HG03571 (cell line): Measurements from ENCODE around the gene GRB10.

Source experiments
- ATAC-seq: cut with Tn5 transposase; IDR thresholded peaks from one replicate; pipeline ENCODE4 v1.9.1; 2021; ENCODE audit not compliant: unreplicated experiment

Gene GRB10

GRCh38 chr7:50658696-50659095 lies 124.0 kb downstream of the GRB10 start:
- ATAC-seq: no peak

DNA sequence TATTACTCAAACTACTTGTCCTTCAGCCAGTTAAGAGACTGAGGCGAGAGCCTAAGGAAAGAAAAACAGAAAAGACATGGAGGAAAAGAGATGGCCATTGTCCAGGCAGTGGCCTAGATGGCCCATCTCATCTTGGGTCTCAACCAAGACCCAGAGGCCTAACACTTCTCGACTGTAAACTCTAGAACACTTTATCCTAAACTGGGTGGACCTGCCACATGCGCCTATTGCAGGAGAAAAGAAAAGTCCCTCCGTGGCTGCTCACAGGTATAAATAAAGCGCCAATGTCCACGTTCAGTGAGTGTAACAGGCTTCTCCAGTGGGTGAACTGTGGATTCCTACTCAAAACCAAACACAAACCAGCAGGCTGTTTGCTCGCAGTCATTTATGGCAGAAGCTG lies 124.8 kb downstream of the GRB10 start:
- ATAC-seq: no peak

- ATAC-seq: no peak
Measured at GRCh38 chr7:50657341-50657873, 125.3 kb downstream of the GRB10 start.

DNA sequence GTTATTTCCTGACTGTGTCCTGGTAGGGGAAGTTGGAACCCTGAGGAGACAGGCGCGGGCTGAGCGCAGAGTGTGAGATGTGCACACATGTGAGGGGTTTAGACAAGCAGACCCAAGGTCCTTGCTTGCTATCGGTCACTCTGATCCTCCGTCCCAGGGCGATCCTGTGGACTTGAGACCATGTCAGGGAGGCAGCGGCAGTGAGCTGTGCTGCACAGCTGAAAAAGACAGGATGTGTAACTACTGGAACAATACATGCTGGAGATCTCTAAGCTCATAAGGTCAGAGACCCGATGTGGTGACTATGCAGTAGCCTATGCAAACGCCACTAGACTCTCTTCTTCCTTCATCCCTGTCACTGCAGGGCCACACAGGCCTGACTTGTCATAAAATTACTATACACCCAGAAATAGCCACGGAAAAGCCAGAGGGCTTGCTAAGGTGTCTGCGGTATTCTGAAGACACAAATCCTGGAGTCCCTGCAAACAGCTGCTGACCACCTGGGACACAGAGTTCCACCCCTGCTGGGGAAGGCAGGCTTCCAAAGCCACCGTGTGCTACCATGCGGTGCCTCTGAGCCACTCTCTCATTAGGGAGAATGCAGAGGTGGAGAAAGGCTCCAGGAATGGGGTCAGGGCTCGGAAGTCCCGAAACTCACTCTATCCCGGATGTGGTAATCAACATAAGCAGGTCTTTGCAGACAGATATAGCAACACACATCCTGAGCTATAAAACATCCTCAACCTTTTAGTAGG lies 126.4 kb downstream of the GRB10 start:
- ATAC-seq: no peak

- ATAC-seq: no peak
Measured at GRCh38 chr7:50655490-50655889, 127.2 kb downstream of the GRB10 start.

GRCh38 chr7:50655020-50655419 lies 127.7 kb downstream of the GRB10 start:
- ATAC-seq: no peak

DNA sequence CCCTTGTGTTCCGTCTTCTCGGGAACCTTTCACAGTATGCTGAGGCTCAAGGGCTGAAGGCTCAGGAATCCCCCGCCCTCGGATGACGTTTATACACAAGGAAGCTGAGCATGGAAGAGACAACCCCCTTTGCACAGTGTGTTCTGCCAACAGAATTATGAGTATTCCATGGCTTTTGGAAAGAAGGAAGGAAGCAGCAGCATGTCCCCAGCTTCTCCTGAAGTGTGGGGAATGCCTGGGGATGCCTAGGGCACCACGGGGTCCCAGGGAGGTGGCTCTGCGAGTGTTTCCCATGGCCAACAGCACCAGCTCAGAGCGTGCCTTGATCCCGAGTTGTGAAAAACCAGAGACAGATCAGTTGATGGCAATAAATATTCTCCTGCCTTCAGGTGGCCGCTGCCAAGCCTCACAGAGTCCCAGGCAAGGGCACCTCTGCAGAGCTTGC lies 128.7 kb downstream of the GRB10 start:
- ATAC-seq: no peak

GRCh38 chr7:50653126-50653864 lies 129.4 kb downstream of the GRB10 start:
- ATAC-seq: no peak

GRCh38 chr7:50652400-50653125 lies 130.1 kb downstream of the GRB10 start:
- ATAC-seq: no peak

DNA sequence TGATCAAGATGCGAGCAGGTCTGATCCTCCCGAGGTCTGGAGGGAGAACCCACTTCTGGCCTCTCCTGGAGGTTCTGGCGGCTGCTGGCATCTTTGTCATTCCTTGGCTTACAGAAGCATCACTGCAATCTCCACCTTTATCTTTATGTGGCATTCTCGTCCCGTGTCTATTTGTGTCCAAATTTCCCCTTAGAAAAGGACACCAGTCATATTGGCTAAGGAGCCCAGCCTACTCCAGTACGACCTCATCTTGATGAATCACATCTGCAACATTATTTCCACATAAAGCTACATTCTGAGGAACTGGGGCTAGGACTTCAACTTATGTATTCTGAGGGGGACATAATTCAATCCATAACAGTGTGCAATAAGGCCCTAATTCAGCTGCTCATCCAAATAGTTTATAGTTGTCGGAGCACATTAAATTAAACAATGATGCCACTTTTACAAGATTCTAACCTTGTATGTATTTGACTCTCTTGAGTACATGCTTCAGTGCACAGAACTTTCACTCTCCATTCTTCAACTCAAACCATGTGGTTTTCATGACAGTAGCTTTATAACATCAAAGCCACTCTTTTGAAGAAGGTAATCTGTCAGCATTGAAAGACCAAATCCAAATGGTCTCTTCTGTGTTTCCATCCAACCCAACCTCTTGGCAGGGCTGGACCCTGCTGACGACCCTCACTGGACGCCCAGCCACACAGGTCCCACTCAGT lies 131.3 kb downstream of the GRB10 start:
- peak; percentile 67 for ATAC-seq

DNA sequence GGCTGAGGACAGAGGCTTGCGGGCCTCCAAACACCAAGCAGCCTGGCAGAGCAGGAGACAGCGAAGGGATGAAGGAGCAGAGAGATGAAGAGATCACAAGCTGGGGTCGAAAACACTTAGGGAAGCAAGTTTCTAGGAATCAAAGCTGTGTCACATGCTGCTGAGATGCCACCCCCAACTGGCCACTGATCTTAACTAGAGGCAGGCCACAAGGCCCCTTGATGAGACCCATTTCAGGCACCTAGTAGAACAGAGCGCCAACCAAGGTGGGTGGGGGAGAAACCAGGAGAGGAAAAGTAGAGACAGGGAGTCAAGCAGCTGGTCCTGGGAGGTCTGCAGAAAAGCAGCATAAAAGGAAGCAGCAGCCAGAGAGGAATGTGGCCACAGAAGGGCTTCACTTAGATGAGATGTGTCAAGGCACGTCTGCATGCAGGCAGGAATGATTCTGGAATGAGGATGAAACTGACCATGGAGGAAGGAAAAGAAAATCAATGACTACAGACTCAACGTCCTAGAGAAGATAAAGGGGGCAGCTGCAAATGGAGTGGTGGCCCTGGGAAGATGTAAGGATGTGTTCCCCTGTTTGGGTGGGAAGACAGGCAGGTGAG lies 132.5 kb downstream of the GRB10 start:
- ATAC-seq: no peak

- no peak for ATAC-seq
Measured at GRCh38 chr7:50649259-50649885, 133.3 kb downstream of the GRB10 start.

GRCh38 chr7:50648570-50649169 lies 134.0 kb downstream of the GRB10 start:
- ATAC-seq: no peak

GRCh38 chr7:50648076-50648475 lies 134.6 kb downstream of the GRB10 start:
- ATAC-seq: no peak

- ATAC-seq: no peak
Measured at GRCh38 chr7:50647286-50647980, 135.3 kb downstream of the GRB10 start.

DNA sequence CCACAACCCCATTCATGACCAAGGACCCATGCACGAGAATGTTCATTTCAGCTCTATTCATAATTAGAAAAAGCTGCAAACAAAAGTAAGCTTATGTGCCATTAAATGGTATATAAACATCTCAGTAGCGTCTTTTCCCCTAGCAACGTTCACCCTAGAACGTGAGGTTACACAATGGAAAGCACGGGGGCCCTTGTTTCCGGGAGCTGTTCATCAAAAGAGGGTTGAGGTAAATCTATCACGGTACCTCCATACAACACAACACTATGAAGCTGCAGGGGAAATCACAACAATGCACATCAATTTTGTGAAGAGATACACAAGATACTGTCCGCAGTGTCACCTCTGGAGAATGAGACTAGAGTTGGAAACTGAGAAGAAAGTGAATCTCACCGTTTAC lies 136.6 kb downstream of the GRB10 start:
- ATAC-seq: no peak

- ATAC-seq: no peak
Measured at GRCh38 chr7:50645186-50645585, 137.5 kb downstream of the GRB10 start.

GRCh38 chr7:50644586-50644985 lies 138.1 kb downstream of the GRB10 start:
- ATAC-seq: no peak

DNA sequence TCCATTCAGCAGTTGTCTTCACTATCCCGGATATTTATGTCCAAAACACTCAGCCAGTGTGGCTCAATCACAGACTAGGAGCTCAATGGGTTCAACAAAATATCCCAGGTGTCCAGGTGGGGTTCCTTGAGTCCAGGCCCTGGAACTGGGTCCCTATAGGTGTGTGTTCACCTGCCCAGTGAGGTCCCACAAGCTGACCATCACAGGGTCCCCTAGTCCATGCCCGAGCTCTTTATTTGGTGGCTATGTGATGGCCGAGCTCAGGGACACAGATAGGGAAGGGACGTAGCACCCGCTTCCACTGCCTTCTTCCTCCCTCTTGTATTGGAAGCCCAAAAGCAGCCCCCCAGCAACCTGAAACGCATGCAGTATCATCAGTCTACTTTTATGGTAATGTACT lies 138.6 kb downstream of the GRB10 start:
- ATAC-seq: no peak
